Cardiac septum (tissue), 1 donor: Measurements from ENCODE around the gene TRPM1. TPM values are rescaled to one million over a fixed set of nuclear protein-coding genes. Genes with fewer than 3 reads are reported as not detected.

ENCODE experiments used
- DNase-seq: peaks from one replicate; pipeline ENCODE4 v3.0.0-alpha.2; 2020; ENCODE audit warnings: low spot score
- intact Hi-C: fragments of 100-400 bp; cut with DNase I; formaldehyde crosslinking; loops from one replicate; pipeline ENCODE4 v1.14.0; 2022
- total RNA-seq: library from RNA; stranded (reverse); fragmentation: NEBNext Ultra II Directional; extraction: Animal tissue kit (Norgen Biotek cat#: 25700); gene quantifications from one replicate; pipeline ENCODE4 v1.2.1, GENCODE V29; 2021
- donor health status: DM: no; HTN: no; CAD: no.

The TRPM1 gene
- total RNA-seq, 1 donor from 2014 or later = not detected

GRCh38 chr15:31060429-31061140 is 40.9 kb downstream of the TRPM1 start:
- intact Hi-C loops = loop anchor here (10.0 kb wide), 1 partner anchor 56 kb away; no protein-coding TSS in a partner anchor
- no peak for DNase-seq

- intact Hi-C loops = no loop called here
- DNase-seq = no peak
Measured at GRCh38 chr15:31058236-31058962, 43.1 kb downstream of the TRPM1 start.

GRCh38 chr15:31051496-31052080 is 49.9 kb downstream of the TRPM1 start:
- intact Hi-C loops = no loop called here

GRCh38 chr15:31050953-31051352 is 50.6 kb downstream of the TRPM1 start:
- no peak for DNase-seq
- intact Hi-C loops = no loop called here

More at GRCh38 chr15:31051496-31052080, 49.9 kb downstream of the TRPM1 start:
- no peak for DNase-seq

- intact Hi-C loops = no loop called here
- DNase-seq = no peak
Measured at GRCh38 chr15:31049682-31050615, 51.6 kb downstream of the TRPM1 start.

GRCh38 chr15:31049111-31049510 is 52.4 kb downstream of the TRPM1 start:
- intact Hi-C loops = no loop called here
- DNase-seq = no peak

- intact Hi-C loops = no loop called here
Measured at GRCh38 chr15:31047437-31047836, 54.1 kb downstream of the TRPM1 start.

GRCh38 chr15:31046759-31047359 is 54.7 kb downstream of the TRPM1 start:
- no peak for DNase-seq
- intact Hi-C loops = no loop called here

More at GRCh38 chr15:31047437-31047836, 54.1 kb downstream of the TRPM1 start:
- no peak for DNase-seq

- DNase-seq = no peak
- intact Hi-C loops = no loop called here
Measured at GRCh38 chr15:31045606-31046005, 55.9 kb downstream of the TRPM1 start.

- no peak for DNase-seq
- intact Hi-C loops = no loop called here
Measured at GRCh38 chr15:31042751-31043150, 58.8 kb downstream of the TRPM1 start.

GRCh38 chr15:31041610-31042009 is 59.9 kb downstream of the TRPM1 start:
- intact Hi-C loops = no loop called here
- DNase-seq = no peak

GRCh38 chr15:31040611-31041010 is 60.9 kb downstream of the TRPM1 start:
- intact Hi-C loops = no loop called here
- no peak for DNase-seq

- DNase-seq = no peak
- intact Hi-C loops = no loop called here
Measured at GRCh38 chr15:31039961-31040360, 61.6 kb downstream of the TRPM1 start.

- no peak for DNase-seq
- intact Hi-C loops = no loop called here
Measured at GRCh38 chr15:31037731-31038477, 63.6 kb downstream of the TRPM1 start.

GRCh38 chr15:31036783-31037182 is 64.7 kb downstream of the TRPM1 start:
- DNase-seq = no peak

GRCh38 chr15:31035610-31036009 is 65.9 kb downstream of the TRPM1 start:
- DNase-seq = no peak
- intact Hi-C loops = no loop called here

More at GRCh38 chr15:31036783-31037182, 64.7 kb downstream of the TRPM1 start:
- intact Hi-C loops = no loop called here

- intact Hi-C loops = no loop called here
- DNase-seq = no peak
Measured at GRCh38 chr15:31034152-31034551, 67.4 kb downstream of the TRPM1 start.

- no peak for DNase-seq
- intact Hi-C loops = no loop called here
Measured at GRCh38 chr15:31032961-31033371, 68.6 kb downstream of the TRPM1 start.
